ENCODE data around the gene GJA9.
"Not testable (repeated sequence)": the region's sequence is repeated elsewhere in the genome, so short reads cannot be mapped to it uniquely, and the experiment has no call there.

The GJA9 gene

GRCh38 chr1:38846210-38846609, 35.2 kb downstream of the GJA9 start:
- DNase-seq (ENCODE audit: extremely low read depth, insufficient read length) = no peak
- TF ChIP-seq, protein P1, sequence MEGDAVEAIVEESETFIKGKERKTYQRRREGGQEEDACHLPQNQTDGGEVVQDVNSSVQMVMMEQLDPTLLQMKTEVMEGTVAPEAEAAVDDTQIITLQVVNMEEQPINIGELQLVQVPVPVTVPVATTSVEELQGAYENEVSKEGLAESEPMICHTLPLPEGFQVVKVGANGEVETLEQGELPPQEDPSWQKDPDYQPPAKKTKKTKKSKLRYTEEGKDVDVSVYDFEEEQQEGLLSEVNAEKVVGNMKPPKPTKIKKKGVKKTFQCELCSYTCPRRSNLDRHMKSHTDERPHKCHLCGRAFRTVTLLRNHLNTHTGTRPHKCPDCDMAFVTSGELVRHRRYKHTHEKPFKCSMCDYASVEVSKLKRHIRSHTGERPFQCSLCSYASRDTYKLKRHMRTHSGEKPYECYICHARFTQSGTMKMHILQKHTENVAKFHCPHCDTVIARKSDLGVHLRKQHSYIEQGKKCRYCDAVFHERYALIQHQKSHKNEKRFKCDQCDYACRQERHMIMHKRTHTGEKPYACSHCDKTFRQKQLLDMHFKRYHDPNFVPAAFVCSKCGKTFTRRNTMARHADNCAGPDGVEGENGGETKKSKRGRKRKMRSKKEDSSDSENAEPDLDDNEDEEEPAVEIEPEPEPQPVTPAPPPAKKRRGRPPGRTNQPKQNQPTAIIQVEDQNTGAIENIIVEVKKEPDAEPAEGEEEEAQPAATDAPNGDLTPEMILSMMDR (IDR thresholded peaks at IDR 0.05; ENCODE audit: insufficient read depth, low read length, poor library complexity, severe bottlenecking) = no peak
- H3K4me3 ChIP-seq (replicated peaks; ENCODE audit: low read depth, low read length) = no peak overlapping the region
- no peaks in the 10 kb centered on the region for H3K27me3 ChIP-seq (replicated peaks; ENCODE audit: control insufficient read depth, insufficient read depth, low read length)
- peaks cover under 1% of the 10 kb centered on the region for H3K36me3 ChIP-seq (ENCODE audit: control insufficient read depth, insufficient read depth, low read length)

GRCh38 chr1:38845088-38845487, 36.3 kb downstream of the GJA9 start:
- not testable (repeated sequence) for DNase-seq (ENCODE audit: extremely low read depth, insufficient read length); H3K36me3 ChIP-seq (ENCODE audit: control insufficient read depth, insufficient read depth, low read length); H3K4me3 ChIP-seq (replicated peaks; ENCODE audit: low read depth, low read length); H3K27me3 ChIP-seq (replicated peaks; ENCODE audit: control insufficient read depth, insufficient read depth, low read length)

DNA sequence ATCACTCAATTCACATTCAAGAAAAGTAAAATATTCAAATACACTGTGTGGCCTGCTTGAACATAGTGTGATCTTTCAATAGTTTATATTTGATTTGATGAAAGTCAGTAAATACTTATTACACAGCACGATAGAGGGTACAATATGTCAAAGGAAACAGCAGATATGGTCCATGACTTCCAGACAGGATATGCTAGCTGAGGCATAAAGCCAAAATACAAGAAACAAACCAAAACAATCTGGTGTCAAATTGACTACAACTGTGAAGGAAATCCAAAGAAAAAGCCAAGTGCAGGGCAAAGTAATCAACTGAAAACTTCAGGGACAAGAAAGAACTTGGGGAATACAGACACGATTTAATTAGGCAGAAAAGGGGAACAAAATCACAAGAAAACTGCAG, 41.1 kb downstream of the GJA9 start:
- no peak overlapping the region for H3K4me3 ChIP-seq (replicated peaks; ENCODE audit: low read depth, low read length)
- no peaks in the 10 kb centered on the region for H3K27me3 ChIP-seq (replicated peaks; ENCODE audit: control insufficient read depth, insufficient read depth, low read length)
- H3K36me3 ChIP-seq (ENCODE audit: control insufficient read depth, insufficient read depth, low read length) = peaks cover 3% of the 10 kb centered on the region
- TF ChIP-seq, protein P1 (IDR thresholded peaks at IDR 0.05; ENCODE audit: insufficient read depth, low read length, poor library complexity, severe bottlenecking) = no peak
- no peak for DNase-seq (ENCODE audit: extremely low read depth, insufficient read length)

GRCh38 chr1:38839363-38839762, 42.0 kb downstream of the GJA9 start:
- TF ChIP-seq, protein P1 (IDR thresholded peaks at IDR 0.05; ENCODE audit: insufficient read depth, low read length, poor library complexity, severe bottlenecking) = no peak

GRCh38 chr1:38836316-38836715, 45.1 kb downstream of the GJA9 start:
- H3K36me3 ChIP-seq (ENCODE audit: control insufficient read depth, insufficient read depth, low read length); H3K27me3 ChIP-seq (replicated peaks; ENCODE audit: control insufficient read depth, insufficient read depth, low read length); H3K4me3 ChIP-seq (replicated peaks; ENCODE audit: low read depth, low read length); DNase-seq (ENCODE audit: extremely low read depth, insufficient read length): not testable (repeated sequence)

More at GRCh38 chr1:38839363-38839762, 42.0 kb downstream of the GJA9 start:
- no peak for DNase-seq (ENCODE audit: extremely low read depth, insufficient read length)
- H3K4me3 ChIP-seq (replicated peaks; ENCODE audit: low read depth, low read length) = no peak overlapping the region
- no peaks in the 10 kb centered on the region for H3K27me3 ChIP-seq (replicated peaks; ENCODE audit: control insufficient read depth, insufficient read depth, low read length)
- H3K36me3 ChIP-seq (ENCODE audit: control insufficient read depth, insufficient read depth, low read length) = peaks cover 3% of the 10 kb centered on the region

- no peak overlapping the region for H3K4me3 ChIP-seq (replicated peaks; ENCODE audit: low read depth, low read length)
- TF ChIP-seq, protein P1 (IDR thresholded peaks at IDR 0.05; ENCODE audit: insufficient read depth, low read length, poor library complexity, severe bottlenecking) = peak; percentile 62
- H3K27me3 ChIP-seq (replicated peaks; ENCODE audit: control insufficient read depth, insufficient read depth, low read length) = no peaks in the 10 kb centered on the region; the same call in 1 of the 2 replicates
- peak; percentile 25 for DNase-seq (ENCODE audit: extremely low read depth, insufficient read length)
- H3K36me3 ChIP-seq (ENCODE audit: control insufficient read depth, insufficient read depth, low read length) = peaks cover 3% of the 10 kb centered on the region
These were observed 46.2 kb downstream of the GJA9 start for GRCh38 chr1:38834937-38835827.

Measured in GM06990 (cell line).